GM18861 (cell line): ENCODE data around the gene FLRT2.

Experiments used
- ATAC-seq: cut with Tn5 transposase; IDR thresholded peaks from one replicate; pipeline ENCODE4 v1.9.1; 2021; ENCODE audit not compliant: unreplicated experiment

The FLRT2 gene

DNA sequence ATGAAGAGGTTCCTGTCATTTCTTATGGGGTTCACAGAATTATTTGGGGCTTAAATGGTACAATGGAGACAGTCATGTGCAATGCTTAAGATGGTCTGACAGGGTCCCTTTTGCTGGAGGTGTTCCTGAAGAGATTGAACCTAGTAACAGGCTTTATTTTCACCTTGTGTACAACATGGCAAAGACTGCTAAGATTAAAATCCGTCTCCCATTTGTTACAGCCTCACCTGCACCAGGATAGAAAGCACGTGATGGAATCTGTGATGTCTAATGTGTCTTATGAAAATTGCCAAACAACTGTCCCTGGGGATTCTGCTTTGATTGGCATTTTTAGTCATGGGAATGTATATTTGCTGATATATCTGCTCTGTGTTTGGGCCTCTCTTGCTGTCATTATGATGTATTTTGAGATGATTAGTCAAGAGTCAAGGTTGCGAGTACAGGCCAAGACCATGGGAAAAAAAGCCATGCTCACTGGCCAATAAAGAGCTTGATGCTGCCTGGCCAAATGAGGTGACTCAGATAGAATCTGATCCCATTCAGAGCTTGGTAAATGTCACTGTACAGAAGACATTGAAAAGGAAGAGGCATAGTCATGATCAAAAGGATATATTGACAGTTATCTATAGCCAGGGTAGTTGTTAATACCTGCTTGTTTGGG is 96.1 kb downstream of the FLRT2 start:
- no peak for ATAC-seq

DNA sequence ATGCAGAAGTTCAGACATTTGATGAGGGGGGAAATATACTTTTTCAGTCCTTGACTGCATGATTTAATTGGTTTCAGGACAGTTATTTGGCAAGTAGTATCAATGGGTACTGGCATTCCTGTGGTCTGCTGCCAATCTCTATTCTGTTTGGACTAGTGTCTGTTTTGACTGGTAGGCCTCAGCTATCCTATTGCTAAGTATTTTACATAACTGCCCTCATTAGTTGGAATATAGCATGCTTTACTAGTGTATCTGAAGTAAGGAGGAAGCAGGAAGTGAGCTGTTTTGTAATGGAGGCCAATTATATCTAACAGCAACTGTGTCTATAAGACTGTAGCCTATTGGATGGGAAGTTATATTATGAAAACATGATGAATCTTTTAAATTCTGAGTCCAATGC is 104.3 kb downstream of the FLRT2 start:
- ATAC-seq: no peak

DNA sequence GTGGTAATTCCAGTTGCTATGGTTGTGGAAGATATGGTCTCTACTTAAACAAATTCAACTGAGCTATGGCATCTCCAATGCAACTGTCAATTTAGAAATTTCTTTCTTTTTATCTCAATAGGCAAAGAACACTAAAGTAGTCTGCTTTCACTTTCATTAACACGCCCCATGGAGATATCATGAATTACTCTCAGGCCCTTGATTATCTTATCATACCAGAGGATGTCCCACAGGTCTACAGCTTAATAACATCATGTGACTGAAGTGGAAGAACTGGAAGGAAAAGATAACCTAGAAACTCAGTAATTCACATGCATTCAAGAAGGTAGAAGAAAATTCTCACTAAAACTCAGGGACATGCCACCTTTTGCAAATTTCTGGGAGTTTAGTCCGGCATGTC is 114.3 kb downstream of the FLRT2 start:
- no peak for ATAC-seq

DNA sequence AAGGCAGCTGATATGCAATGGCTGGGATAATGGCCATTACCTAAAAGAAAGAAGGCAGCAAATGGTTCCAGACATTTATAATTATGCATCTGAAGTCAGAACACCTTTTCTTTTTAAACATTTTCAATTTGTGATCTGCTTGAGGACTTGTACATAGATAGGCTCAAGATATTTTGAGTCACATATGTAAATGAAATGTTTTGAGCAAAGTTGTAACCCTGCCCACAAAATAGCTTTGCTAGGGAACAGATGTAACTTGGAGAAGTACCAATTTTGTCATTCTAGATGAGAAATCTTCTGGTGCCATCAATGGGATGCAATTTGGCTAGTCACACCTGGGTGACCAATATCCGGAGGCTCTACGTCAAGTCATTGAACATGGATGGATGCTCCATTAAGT is 123.1 kb downstream of the FLRT2 start:
- ATAC-seq: no peak

DNA sequence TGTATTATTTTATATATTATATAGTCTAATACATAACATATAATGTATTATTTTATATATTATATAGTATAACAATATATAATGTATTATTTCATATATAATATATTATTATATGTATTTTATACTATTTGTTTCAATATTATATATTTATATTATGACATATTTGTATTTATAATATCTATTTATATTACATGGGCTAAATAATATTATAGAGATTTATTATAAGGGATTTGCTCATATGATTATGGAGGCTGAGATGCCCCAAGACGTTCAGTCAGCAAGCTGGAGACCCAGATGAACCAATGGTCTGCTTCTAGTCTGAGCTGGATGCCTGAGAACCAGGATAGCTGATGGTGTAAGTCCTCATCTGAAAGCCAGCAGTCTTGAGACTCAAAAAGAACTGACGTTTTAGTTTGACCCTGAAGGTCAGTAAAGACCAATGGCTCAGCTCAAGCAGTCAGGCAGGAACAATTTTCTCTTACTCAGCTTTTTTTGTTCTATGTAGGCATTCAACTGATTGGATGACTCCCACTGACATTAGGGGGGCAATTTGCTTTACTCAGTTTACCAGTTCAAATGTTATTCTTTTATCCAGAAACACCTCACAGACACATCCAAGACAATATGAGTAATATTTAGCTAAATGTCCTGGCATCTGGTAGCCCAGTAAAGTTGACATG is 130.4 kb downstream of the FLRT2 start:
- no peak for ATAC-seq

DNA sequence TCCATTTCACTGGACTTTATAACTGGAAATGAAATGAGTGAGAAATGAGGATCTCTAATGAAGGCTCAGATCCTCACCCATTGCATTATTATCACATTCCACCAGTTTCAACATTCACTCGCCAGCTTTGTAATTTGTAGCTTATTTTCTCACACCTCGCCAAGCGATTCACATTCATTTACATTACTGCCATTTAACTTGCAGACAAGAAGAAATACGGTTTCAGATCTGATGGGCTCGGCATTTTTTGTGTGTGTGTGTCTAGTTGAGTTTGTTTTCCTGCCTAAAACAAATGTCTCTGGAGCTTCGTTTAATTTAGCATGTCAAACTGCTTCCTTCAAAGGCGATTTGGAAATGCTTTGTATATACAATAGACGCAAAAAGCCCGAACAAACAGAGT is 132.2 kb downstream of the FLRT2 start:
- no peak for ATAC-seq

DNA sequence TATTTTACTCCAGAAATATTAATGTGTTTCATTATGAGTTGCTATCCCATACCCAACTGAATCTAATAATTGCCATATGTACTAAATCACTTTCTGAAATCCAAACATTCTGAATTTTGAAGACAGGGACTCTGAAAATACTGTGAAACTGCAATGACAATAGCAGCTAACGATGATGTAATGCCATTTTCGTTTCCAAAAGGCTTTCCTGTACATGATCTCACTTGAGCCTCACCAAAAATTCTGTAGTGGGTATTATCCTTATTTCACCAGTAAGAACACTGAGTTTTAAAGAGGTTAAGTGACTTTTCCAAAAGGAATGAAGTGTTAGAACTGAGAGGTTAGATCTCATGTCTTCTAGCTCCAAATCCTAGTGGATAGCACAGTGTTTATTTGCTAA is 133.3 kb downstream of the FLRT2 start:
- no peak for ATAC-seq

DNA sequence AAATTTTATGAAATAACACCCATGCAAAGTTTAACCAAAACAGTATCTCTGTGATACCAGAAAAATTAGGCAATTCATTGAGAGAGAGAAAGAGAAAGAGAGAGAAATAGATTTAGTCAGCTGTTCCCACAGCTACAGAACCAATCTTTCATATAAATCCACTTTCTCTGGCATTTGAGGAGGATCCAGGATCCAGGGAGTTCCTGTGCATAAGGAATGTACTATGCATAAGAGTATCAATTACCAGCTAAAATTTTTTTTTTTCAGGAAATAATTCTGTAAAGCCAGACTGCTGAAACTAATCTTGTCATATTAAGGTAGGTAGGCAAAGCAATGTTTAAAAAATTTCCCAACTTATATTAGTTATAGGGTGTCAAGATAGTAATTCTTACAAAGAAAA is 133.7 kb downstream of the FLRT2 start:
- no peak for ATAC-seq

DNA sequence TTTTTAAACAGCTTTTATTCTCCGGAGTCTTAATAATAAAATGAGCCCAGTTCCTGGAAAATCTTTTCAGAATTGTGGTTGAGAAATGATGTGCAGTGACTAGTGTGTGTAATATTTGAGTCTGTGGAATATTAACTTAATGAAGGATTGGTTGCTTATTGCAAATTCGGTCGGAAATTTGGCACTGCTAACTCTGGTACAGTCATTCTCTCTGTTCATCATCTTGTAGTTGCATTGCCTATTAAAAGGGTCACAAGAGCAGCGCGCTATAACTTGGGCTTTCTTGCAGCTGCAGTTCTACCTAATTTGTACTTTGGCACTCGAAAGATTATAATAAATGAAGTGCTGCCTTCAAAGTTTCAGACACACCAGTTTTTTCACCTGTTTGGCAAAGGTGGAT is 146.0 kb downstream of the FLRT2 start:
- ATAC-seq: no peak

DNA sequence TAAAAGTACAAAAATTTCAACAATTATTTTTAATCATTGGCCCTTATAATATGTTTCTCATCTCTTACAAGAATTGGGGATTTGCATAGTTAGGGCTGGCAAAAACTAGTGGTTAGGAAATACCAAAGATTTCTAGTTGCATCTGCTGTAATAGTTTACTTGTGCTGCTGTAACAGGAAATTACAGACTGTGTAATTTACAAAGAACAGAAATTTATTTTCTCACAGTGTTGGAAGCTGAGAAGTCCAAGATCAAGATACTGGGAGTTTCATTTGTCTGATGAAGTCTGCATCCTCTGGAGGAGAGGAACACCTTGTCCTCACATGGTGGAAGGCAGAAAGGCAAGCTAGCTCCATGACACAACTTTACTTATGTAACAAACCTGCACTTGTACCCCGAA is 157.0 kb downstream of the FLRT2 start:
- ATAC-seq: no peak

DNA sequence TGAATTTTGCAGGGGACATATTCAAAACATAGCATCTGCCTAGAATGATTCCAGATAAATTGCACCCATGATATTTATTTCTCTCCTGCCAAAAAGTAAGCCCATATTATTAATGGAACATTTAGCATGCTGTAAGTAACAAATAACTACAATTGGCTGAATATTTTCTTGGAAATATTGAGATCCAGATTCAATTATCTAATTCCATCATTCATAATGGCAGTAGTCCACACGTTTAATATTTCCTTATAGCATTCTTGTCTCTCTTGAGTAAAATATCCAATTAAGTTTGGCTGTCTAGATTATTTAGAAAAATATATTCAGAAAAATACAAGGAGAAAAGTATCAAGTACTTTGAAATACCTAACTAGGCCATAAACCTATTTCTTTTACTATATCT is 157.5 kb downstream of the FLRT2 start:
- no peak for ATAC-seq

DNA sequence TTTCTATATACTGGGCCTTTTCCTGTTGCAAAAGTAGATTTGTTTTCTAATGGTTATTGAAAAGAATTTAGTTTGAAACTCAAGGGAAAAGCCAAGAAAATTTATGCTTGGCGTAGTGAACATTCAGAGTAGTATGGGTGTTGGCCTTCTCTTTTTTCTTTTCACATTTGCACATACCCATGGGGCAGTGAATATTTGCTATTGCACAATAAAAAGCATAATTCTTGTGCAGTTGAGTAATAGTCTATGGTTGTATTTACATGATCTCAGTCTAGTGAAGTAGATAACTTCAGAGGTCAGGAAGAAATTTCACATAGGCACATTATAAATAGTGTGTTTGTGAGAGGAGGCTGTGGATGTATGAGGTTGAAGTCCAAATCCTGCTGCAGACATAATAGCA is 158.1 kb downstream of the FLRT2 start:
- ATAC-seq: no peak

DNA sequence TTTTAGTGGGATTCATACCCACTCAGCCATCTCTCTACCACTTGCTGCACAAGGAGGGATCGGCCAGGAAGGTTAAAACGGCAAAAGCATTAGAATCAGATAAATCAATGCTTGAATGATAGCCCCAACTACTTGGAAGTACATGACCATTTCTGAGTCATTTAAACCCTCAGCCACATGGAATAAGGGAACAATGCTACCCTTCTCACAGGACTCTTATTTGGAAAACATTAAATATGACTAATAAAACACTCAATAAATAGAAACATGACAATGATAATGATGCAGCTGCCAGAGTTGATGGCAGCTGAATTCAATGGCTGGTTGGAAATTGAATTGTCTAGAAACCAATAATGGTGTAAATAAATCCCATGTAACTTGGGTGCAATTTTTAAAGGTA is 165.4 kb downstream of the FLRT2 start:
- ATAC-seq: no peak

DNA sequence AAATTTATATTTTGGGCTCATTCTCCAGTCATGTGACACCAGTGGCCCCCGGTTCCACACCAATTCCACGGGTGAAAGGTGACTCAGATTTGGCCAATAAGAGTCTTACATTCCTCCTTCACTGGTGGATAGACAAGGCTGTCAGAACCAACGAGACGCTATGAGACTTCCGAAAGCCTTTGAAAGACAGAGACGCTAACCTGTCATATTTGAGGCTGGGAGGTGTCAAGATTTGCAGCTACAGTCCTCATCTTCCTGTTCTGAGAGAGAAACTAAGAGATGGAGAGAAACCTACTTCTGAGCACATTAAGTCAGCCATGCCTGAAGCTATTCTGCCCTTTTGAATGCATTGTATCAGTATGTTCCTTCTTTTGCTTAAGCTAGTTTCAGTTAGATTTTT is 171.2 kb downstream of the FLRT2 start:
- no peak for ATAC-seq

DNA sequence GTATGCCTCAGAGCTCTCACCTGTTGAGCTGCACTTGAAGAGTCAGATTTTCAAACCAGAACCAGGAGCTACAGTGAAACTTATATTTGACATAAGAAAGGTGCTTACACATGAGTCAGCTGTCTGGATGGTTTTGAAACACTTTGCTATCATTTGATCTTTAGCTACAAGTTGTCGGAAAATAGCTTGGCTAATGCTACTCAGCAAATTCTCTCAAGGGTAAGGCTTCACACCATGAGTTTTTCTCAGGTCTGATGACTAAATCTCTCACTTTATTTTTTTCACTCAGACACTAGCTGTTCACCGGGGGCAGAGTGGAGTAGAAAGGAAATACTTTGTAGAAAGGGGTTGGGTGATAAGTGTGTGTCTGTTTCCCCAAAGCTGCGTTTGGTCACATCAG is 171.8 kb downstream of the FLRT2 start:
- no peak for ATAC-seq

DNA sequence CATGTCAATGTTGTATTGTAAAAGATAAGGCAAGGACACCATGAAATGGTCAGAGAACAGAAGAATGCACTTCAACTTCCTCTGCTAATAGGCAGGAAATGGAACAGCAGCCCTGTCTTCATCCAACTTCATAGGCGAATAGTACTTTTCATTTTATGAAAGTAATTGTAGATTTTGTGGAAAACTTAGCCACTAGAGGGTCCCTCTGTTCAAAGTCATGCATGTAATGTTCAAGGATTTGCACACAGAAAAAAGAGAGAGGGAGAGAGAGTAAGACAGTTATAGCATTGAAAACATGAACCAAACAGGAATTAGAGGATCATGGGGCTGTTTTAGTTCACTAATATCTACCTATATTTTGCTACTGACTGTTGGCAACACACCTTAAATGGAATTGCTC is 172.2 kb downstream of the FLRT2 start:
- no peak for ATAC-seq

DNA sequence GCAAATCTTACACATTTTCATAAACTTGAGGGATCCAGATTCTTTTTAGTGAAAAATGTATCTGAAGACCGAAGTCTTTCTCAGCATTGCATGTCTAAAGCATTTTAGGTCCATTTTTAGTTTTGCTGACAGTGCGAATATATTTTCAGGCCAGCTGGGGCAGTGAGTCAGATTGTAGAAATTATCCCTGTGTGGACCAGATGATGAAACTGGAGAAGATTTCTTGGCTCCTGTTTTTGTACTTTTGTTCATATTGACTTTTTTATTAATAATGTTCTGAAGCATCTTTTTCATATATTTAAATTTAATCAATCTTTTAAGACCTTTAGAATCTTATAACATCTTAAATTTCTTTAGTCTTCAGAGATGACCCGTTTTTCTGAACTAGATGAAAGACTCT is 173.1 kb downstream of the FLRT2 start:
- ATAC-seq: no peak
